ENCODE results near the gene ASTN1. TPM values are rescaled to one million over a fixed set of nuclear protein-coding genes. Genes with fewer than 3 reads are reported as not detected.

ASTN1 gene
- not detected for total RNA-seq

DNA sequence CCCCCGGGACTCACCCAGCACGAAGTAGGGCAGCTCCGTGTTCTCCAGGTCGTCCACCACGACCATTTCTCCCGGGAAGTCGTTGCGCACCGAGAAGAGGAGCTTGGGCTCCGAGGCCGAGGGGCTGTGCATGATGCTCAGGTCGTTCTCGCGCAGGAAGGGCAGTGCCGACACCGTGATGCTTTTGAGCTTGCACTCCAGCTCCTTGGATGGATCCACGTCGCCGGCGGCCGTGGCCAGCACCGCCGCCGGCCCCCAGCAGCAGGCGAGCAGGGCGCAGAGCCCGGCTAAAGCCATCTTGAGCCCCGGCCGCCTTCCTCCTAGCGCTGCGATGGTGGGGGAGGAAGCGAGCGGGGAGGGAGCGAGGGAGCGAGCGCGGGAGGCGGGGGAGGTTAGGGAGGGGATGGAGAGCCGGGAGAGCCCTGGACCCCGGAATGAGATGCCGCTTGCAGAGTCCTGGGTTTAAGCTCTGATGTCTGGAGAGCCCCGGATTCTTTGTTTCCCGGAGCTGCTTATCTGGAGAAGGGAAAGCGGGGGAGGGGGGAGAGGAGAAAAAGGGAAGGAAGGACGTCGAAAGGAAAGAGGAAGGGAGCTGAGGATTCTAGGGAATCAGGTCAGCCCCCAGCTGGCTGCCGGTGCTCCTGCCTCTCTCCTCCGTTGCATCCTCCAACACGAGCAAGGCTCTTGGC, at the start of gene ASTN1:
ASTN1 (minus strand) TSS at position 333 of the 689 bp plus-strand sequence; CDS start at position 297, 36 bp downstream.
- ATAC-seq: no peak

DNA sequence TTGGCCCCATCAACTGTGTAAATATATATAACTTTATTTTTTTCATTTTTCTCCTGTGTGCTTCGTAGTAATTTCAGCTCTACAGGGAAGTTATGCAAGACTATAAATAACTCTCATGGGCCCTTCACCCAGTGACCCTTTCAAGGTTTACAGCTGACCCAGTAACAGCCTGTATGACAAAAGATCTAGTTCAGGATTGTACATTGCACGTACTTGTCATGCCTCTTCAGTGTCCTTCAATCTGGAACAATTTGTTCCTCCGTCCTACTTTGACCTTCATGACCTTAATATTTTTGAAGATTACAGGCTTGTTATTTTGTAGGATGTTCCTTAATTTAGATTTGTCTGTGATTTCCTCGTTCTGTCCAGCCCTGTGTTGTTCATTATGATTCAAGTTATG, 46.7 kb upstream of the ASTN1 start:
- no peak for ATAC-seq

DNA sequence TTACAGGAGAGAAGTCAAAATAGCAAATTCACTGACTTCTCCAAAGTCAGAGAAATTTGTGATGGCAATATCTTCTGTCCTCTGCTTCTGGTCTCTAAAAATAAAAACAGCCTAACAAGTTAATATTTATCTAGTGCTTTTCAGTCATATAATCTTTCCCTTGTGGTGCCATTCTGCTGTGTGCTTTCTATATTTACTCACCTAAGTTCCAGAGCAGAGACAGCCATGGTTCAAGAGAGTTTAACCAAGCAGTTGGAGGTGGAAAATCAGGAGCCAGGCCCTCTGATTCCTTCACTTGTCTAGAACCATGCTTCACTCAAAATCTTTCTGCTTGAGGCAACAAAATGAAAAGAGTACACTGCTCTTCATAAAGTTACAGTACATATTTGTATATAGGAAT, 45.6 kb upstream of the ASTN1 start:
- ATAC-seq: no peak

DNA sequence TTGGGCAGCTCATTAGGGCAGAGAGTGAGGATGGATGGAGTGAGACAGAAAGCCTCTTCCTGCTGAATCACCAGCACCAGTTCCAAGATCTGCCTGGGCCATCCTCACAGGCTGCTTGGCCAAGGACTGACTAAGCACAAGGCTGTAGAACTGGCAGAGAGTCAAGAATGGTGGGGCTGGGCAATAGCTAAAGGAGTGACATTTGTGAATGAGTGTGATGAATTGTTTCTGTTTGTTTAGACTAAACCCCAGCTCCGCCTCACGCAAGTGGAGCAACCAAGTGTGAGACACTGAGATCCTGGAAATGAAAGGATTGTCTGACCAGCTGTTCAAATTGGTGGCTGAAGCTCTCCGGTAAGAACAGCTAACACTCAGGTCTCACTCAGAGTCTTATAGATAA, 44.8 kb upstream of the ASTN1 start:
- ATAC-seq: peak; percentile 99

DNA sequence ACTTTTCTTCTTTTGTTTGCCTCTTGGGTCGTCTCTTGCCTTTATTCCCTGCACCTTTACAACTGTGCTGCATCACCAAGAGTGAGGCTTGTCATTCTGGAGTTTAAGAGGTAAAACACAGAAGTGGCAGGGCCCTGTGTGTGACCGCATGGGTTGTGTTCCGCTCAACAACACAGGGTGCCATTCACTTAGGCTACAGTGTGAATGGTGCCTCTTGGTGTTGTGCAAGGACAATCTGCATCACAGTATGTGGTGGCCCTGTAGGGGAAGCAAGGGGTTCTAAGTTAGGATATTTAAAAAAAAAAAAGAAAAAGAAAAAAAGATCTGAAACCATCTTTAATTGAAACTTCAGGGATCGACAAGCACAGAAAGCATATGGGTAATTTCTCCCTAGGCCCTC, 44.4 kb upstream of the ASTN1 start:
- ATAC-seq: no peak

DNA sequence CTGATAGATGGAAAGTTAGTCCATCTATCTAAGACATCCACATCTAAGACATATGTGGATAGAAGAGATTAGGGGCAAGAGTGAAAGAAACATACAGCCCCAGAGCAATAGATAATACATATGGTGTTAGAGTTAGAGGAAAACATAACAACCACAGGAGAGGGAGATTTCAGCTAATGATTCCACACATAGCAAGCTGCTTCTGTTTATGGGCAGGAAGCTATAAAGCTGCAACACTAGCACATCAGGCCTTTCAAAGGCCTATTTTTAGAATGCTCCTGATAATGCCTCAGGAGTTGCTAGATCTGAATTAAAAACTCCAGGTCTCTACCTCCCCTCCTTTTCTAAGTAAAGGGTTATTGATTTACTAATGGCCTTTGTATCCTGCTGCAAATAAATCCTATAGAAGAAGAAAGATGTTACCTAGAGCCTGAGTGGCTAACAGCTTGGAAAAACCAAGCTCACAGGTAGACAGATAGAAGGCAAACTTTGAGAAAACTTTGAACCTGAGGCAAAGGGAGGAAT, 42.4 kb upstream of the ASTN1 start:
- no peak for ATAC-seq

DNA sequence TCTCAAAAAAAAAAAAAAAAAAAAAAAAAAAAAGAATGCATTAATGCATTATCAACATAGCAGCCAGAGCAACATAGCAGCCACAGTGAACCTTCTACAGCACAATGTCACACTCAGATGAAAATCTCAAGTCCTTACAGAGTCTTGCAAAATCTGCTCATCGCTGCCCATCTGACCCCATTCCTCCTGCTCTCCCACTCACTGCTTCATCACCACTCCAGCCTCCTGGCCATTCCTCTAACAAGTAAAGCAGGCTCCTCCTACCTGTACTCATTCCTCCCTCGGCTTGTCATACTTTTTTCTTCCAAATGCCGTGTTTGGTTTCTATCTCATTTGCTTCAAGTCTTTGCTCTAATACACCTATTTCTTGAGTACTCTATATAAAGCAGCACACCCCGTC, 35.8 kb upstream of the ASTN1 start:
- ATAC-seq: no peak

DNA sequence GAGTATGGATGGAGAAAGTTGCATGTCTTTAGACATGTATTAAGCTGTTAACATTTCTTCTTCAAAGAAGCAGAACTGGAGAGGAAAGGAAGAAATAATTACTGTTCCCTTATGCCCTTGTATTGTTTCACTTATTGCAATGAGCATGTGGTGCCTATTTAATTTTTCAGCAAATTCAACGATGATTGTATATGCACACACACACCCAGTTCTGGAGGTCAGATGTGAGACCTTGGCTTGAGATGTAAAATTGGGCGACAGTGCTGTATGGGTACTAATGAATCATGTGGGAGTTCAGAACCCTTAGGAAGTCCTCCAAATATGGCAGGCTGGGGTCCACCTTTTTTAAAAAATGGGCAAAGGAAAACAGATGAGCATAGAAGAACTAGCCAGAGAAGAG, 33.7 kb upstream of the ASTN1 start:
- ATAC-seq: no peak

DNA sequence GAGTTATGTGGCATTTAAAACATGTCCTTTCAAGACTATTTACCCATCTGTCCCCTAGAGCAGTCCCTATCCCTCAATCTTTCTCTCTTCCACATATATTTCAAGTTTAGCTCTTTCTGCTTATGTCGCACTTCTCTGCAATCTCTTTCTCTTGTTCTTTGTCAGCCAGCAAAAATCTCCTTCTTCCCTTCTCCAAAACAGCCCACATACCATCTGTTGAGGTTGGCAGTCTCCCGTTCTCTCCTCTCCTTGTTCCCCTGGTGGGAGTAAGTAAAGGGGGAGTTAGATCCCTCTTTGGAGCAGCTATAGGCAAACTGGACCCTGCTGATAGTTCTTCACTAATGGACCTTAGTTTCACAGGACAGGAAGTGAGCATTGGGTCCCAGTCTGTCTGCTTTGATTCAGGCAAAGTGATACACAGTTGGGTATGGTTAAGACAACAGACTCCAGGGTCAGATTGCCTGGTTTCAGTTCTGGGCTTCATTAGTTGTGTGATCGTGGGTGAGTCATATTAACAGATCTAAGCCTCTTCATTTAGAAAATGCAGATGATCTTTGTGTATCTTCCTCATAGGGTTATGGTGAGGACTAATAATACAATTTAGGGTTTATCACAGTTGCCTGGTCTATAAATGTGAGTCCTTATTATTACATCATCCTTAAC, 25.9 kb upstream of the ASTN1 start:
- ATAC-seq: no peak

DNA sequence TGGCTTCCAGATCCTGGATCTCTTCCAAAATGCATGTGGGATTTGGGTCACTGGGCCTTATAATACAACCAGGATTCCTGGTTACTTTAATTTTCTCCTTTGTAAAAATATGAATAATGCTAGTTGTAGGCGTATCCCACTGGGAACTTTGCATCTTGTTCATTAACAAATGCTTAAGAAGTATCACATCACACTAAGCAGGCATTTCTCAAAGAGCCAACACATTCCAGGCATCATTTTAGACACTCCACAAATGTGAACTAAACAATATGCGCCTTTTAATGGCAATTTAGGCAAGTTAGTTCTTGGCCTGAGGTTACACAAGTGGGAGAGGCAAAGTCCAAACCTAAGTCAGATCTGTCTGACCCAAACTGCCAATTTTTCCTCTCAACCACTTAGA, 22.1 kb upstream of the ASTN1 start:
- no peak for ATAC-seq

DNA sequence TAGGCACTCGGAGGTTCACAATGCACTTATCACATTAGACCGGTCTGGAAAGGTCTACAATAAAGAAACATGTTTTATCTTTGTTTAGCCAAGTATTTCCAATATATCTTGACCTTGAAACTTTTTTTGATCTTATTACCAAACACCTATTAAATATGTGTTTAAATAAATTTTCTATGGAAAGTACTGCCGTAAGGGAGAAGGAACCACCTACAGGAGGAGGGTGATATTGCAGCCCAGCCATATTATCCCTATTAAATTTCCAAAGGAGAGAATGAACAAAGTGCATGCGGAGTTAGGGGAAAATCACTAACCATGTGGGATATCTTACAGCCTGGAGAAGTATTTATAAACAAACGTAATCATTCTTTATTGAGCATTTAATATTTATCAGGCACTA, 20.7 kb upstream of the ASTN1 start:
- ATAC-seq: no peak

DNA sequence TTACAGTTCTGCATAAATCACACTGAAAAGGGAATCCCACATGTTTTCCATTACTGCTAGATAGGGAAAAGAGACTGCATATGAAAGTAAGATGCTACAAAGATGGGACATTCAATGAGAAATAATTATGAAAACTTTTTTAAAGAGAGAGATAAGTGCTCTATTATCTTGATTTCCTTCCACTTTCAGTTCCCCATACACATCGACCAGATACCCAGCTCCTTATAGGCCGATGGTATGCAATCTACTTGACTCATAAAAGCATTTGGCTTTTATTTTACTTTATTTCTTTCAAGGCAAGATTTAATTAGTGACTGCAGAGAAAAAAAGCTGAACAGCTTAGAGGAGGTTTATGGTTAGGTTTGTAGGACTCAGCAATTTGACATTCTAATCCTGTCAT, 19.3 kb upstream of the ASTN1 start:
- ATAC-seq: no peak

DNA sequence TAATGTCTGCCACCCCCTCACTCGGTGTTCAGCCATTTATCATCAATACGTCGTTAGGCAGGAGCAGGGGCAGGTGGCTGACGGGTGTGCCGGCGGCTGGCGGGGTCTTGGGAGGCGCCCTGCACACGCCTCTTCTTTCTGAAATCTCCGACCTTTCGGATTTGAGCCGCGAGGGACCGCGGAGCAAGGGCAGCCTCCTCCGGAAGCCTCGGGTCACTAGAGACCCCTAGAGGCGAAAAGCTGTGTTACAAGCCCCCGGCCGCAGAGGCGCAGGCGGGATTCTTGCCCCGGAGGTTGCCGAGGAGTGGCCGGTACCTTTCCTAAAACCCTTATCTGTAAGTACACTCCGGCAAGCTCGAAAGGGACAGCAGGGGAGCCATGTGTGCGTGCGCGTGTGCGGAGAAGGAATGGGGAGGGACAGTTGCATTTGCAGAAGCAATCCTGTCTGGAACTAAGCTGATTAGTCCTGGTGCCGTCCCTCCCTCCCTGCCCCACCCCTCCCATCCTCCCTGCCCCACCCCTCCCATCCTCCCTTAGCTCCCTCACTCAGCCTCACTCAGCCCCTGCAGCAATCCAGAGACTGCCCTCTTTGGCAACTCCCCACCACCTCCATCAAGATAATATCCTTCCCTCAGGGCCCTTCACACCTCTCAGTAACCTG, 17.2 kb upstream of the ASTN1 start:
- peak; percentile 59 for ATAC-seq

DNA sequence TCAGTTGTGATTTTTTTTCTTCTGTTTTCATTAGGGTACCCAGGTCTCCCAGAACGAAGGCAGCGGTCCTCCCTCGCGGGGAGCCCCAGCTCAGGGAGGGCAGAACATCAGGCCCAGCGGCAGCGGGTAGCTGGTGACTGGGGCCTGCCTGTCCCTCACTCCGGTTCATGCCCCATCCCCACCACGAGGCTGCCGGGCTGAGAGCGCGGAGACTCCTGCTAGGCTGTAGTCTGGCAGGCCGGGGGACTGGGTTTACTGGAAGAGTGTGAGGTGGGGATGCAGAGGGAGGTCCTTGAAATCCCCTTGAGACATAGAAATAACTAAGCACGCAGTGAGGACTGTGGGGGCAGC, 16.7 kb upstream of the ASTN1 start:
- peak; percentile 8 for ATAC-seq

DNA sequence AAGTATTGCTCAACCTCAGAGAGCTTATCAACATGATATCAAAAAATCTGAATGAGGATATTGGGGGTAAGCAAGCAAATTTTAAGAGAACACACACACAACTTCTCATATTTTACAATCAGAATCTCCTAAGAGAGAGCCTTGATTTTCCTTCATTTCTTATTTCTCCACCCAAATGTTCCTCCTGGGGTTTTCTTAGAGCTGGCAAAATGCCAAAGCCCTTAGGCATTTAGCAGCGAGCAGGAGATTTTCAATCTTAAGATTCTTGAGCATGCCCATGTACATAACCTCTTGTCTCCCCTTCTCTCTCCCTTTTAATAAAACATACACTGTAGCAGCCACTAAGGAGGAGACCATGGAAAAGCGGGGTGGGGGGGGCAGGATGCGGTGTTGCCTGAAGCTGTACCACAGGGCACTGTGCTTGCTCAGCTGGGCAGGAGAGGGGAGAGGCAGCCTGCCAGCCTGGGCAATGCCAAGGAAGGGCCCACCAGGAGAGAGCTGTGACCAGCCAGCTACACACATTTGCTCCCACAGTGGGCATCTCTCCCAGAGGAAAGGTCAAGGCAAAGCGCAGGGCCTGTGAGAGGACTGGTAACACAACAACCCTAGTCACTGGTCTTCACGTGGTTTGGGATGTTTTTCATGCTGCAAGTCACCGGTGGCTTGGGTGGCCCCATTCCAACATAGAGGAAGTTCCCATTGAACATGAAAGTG, 10.6 kb upstream of the ASTN1 start:
- no peak for ATAC-seq

DNA sequence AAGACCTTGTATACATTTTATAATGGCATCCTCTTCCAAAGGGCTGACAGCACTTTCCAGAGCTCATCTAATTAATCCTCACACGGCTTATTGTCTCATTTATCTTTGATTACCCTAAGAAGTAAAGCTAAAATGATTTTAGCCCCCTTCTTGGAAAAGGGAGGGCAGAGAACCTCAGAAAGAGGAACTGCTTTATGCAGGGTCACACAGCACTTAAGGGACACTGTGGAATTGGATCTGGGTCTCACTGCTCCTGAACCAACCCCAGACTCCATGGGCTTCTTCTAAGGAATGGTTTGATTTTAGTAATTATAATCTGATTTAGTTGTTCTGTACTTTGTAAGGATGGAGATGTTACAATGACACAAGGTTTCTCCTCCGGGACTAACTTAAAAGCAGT, 9.5 kb upstream of the ASTN1 start:
- no peak for ATAC-seq

DNA sequence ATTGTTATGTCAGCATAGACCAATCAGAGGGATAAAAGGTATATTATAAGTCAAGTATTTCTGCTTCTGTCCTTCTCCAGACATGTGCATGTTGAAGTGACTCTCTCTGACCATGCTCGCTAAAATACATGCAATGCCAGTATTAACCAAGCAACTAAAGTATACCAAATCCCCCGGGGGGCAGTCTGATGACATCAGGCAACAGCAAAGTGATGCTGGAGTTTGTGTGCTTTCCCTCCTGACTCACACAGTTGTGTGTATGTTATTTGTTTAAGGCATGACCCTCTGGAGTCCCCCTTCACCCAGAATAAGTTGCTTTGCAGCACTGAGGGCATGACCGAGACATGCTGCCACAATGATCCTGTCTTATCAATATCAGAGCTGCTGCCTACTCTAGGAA, 8.4 kb upstream of the ASTN1 start:
- no peak for ATAC-seq

DNA sequence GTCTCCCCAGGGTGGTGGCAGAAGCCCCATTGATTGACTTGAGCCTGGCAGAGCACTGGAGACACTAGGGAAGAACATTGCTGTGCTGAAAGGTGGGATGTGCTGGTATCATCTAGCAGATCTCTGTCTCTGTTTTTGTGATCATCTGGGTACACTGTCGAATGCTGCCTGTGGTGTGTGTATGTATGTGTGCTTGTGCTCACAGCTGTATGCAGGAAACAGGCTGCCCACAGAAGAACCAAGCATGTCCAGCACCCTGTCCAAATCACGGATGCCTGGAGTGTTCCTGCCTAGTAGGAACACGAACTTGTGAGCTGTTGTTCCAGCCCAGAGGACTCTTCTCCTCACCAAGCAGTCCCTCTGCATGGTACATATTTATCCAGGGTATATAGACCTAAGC, 7.8 kb upstream of the ASTN1 start:
- no peak for ATAC-seq

DNA sequence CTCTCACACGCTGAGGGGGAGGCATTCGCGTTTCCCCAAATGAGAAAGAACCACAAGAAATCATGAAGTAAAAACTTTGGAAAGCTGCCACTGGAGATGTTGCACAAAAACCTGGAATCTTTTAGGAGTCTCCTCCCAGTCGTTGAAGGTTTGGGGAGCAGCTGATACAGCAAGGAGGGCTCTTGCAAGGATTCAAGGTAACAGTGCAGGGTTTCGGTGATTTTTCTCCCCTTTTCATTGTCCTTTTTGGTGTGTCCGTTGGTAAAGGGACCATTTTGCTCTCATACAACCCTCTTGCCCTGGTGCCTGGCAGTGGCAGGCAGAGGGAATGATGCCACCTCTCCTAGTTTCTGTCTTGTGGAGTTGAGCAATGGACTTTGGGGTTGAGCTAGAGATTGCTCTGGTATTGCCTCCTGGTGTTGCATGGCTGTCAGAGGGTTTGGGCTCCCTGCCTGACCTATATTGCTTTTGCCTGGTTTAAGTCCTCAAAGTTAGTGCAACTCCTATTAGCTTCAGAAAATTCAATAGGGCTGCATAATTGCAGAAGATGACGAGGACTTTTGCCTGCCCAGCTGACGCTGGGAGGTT, 7.1 kb upstream of the ASTN1 start:
- ATAC-seq: no peak

DNA sequence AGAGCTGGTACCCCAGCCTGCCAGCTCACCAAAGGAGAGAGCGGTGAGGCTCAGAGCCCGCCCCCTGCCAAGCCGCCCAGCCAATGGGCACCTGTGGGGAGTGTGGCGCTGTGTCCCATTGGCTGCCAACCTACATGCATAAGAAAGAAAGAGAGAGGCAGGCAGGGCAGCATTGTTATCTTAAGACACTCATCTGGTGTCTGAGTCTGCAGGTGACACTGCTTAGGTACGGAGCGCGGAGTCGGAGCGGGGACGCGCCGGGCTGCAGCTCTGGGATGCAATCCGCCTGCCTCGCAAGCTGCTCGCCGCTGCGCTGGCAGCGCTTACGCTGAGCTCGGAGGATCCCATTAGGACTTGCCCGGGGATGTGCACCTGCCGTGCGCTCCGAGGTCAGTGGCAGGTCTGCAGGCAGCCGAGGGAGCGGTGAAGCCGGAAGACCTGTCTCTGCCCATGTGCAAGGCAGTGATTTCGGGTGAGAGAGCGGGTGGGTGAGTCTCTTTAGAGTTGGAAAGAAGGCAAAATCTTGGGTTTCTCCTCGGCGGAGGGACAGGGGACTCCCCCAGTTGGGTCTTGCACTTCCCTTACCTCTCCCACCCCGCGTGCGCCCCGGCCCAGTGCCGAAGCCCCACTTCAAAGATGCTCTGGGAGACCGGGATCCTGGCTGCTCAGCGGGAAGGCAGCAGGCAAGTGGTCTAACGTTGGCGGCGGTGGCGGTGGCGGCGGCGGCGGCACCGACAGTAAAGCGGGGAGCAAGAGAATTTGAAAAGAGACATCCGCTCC, 6.4 kb upstream of the ASTN1 start, which contains the start of gene BRINP2:
BRINP2 (plus strand) TSS at position 203 of the 780 bp plus-strand sequence. CDS start 58,919 bp downstream, outside the sequence.
- peak; percentile 90 for ATAC-seq

DNA sequence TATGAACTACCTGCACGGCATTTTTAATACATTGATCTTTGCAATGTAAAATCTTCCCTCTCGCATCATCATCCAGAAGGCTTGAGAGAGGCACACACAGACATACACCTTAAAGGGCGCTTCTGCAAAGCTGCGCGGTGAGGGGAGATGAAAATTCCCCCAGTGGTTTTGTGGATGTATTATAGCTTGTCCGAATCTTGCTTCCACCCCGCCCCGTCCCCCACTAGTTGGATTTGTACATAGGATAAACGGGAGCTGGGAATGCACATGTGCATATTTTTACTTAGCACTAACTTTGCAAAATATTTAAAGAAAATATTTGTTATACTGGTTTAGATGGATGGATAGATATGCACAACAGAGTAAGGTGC, 542 bp upstream of the ASTN1 start:
- no peak for ATAC-seq

DNA sequence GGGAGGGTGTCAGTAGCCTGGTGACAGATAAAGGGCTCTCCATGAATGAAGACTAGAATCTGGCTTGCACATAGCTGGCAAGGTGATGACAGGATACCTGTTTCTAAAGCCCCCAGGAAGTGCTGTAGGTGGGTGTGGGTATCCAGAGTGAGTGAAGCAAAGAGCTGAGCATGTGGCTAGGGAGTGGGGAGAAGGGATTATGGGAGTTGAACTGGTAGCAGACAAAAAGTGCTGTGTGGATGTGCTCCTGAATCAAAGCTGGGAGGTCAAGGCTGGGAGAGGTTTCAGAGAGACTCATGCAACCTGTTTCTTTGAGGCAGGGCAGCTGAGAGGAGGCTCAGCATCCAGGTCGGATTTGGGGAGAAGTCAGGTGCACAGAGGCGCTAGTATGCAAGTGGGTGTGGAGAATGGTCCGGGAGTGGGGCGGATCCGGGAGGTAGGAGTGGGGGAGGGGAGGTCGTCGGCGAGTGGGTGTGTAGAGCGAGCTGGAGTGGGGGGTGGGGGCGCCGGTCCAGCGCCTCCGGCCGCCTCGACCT, 600 bp downstream of the ASTN1 start:
- no peak for ATAC-seq

Measured in esophagus mucosa (tissue), 1 donor.